D721Med (cell line): Measurements from ENCODE around the gene ARHGAP8.

Source experiments
- DNase-seq: peaks from one replicate; pipeline ENCODE4 v3.0.0; 2011; ENCODE audit warnings: low spot score; ENCODE audit not compliant: insufficient read length
- FAIRE-seq: peaks from 2 replicates; lab custom pipeline; 2011; peaks lifted over from hg19 to GRCh38; lab: Jason Lieb, UNC
- CTCF ChIP-seq: IDR thresholded peaks from 2 replicates; pipeline ENCODE4 v1.5.1; 2012; ENCODE audit warnings: mild to moderate bottlenecking, control low read depth; ENCODE audit not compliant: insufficient read depth; ENCODE audit errors: missing control alignments

The ARHGAP8 gene

DNA sequence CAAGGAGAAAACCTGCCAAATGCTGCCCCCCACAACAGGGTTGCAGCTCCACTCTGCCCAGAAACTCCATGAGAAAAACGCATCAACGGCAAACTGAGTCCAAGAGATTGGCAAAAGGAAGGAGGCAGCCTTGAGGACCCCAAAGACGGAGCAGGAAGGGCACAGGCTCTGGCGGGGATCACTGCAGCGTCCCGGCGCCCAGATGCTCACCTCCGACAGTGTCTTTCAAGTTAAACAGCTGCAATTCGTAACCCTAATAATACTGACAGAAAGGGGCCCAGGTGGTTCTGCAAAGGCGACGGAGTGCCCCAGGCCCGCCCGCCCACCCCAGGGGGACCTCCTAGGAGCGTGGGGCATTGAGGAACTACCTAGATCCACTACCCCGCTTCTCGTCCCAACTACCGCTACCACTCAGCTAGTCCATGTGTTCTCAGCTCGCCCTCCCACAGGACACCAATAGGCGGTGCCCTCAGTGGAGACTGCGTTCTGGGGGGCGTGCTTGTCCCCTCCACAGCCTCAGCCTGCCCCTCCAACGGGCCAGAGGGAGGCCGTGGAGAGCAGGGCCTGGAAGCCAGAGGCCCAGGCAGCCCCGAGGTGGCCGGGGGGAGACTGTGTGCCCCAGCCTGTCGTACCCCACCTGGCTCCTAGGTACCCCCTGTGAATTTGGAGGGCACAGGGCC, 130.0 kb downstream of the ARHGAP8 start:
- no peak for TF ChIP-seq CTCF
- DNase-seq (no peak), FAIRE-seq (no peak)

DNA sequence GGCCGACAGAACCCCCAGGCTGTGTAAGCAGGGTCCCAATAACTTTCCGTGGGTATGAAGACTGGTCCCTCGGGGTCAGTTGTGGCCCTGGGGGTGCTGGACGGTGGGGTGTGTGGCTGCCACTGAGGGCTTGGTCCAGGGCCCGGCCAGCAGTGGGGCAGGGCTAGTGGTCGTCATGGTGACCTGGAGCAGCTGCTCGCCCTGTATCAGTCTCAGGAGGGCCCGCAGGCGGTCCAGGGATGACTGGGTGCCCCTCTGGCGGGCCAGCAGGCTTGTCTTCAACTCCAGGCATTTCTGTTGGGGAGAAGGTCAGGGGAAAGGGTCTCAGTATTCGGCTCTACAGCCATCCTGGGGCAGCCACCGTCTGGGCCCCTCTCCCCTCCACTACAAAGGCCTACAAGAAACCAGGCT, 130.6 kb downstream of the ARHGAP8 start:
- FAIRE-seq (no peak), DNase-seq (no peak)
- TF ChIP-seq CTCF: no peak

DNA sequence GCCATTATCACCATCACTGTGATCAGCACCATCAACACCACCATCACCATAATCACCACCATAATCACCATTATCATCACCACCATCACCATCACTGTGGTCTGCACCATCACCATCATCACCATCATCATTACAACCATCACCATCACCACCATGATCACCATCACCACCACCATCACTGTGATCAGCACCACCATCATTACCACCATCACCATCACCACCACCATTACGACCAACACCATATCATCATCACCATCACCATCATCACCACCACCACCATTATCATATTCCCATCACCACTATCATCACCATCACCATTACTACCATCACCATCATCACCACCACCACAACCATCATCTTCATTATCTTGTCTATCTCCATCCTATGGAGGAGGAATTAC, 132.2 kb downstream of the ARHGAP8 start:
- no peak for DNase-seq
- FAIRE-seq: no peak
- TF ChIP-seq CTCF: no peak

- FAIRE-seq (no peak), DNase-seq (no peak)
- no peak for TF ChIP-seq CTCF
These were observed 132.8 kb downstream of the ARHGAP8 start for GRCh38 chr22:44884968-44885805.

- TF ChIP-seq CTCF: no peak
- DNase-seq (no peak), FAIRE-seq (no peak)
These were observed 133.5 kb downstream of the ARHGAP8 start for GRCh38 chr22:44885806-44886360.

GRCh38 chr22:44887941-44888366, 135.6 kb downstream of the ARHGAP8 start:
- no peak for FAIRE-seq
- TF ChIP-seq CTCF: no peak
- no peak for DNase-seq
